KOPT-K1 (cell line): Measurements from ENCODE around the gene PAOX.
"Not testable (repeated sequence)": the region's sequence is repeated elsewhere in the genome, so short reads cannot be mapped to it uniquely, and the experiment has no call there.

Experiments used
- H3K27ac ChIP-seq: fragments of 200-600 bp; sonication (generic); 2 replicates; pipeline ENCODE4 v1.5.1; 2016; ENCODE audit warnings: antibody characterized with exemption, mild to moderate bottlenecking, low read depth, low read length; ENCODE audit not compliant: poor library complexity, severe bottlenecking
- H3K36me3 ChIP-seq: fragments of 200-600 bp; sonication (generic); 2 replicates; pipeline ENCODE4 v1.5.1; 2017; ENCODE audit warnings: antibody characterized with exemption, mild to moderate bottlenecking, low read length, moderate library complexity; ENCODE audit not compliant: insufficient read depth
- H3K9me3 ChIP-seq: fragments of 200-600 bp; sonication (generic); 2 replicates; pipeline ENCODE4 v1.5.1; 2017; ENCODE audit warnings: antibody characterized with exemption, low read length, mild to moderate bottlenecking; ENCODE audit not compliant: insufficient read depth, poor library complexity, severe bottlenecking

PAOX gene

DNA sequence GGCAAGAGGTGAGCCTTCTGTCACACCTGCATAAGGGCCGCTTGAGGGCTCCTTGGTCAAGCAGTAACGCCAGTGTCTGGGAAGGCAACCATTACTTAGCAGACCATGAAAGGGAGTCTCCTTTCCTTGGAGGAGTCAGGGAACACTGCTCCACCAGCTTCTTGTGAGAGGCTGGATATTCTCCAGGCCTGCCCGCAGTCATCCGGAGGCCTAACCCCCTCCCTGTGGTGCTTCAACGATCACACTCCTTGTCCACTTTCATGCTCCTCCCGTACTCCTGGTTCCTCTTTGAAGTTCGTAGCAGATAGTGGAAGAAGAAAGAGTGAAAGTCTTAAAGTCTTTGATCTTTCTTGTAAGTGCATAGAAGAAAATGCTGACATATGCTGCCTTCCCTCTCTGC is 11.6 kb upstream of the PAOX start:
- not testable (repeated sequence) for H3K9me3 ChIP-seq, H3K27ac ChIP-seq
- peaks cover 62% of the 10 kb centered on the region for H3K36me3 ChIP-seq

DNA sequence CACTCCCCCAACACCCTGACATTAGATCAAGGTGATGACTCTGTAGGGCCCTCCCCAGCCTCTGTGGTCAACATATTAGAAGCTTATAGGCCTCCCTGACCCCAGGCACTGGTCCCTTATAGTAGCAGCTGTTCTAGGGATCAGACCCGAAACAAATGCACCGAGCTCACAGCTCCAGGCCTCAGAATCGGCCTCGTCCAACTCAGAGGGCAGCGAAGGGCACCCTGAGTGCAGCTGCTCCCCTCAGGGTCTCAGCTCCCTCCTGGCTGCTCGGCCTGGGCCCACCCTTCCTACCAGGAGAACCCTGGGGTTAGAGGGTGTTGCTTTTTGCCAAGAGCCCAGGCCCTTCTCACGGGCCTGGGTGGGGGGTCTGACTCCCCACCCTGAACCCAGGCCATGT is 10.9 kb upstream of the PAOX start:
- peaks cover 55% of the 10 kb centered on the region for H3K36me3 ChIP-seq
- H3K27ac ChIP-seq, result no peak overlapping the region
- H3K9me3 ChIP-seq, result no peaks in the 10 kb centered on the region

DNA sequence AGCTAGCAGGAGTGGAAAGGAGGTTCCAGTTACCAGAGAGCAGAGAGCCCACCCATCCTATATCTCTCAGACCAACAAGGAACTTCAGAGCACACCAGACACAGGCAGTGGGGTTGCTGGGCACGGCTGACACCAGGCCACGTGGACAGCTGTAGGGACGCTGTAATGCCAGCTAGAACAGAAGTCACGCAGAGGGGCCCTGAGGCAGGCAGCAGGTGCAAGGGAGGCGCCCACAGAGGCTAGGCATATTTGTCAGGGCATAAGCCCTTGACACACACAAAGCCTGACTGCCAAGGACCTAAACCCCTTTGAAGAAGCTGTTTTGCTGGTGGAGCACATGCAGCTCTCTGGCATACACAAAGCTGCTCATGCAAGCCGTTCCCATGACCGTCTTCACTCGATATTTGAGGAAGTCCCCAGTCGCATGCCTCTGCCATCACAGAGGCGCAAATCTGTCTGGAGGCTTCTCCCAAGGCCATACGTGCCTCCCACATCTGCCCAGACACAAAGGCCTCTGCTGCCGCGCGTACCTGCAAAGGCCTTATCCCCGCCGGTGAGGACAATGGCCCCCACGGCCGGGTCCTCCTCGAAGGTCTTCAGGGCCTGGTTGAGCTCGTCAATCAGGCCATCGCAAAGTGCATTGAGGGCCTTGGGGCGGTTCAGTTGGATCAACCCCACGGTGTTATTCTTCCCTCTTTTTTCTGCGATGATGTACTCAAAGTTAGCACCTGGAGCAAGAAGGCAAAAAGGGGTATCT is 8.9 kb upstream of the PAOX start:
- Histone ChIP-seq H3K9me3 (no peaks in the 10 kb centered on the region), H3K36me3 (peaks cover 43% of the 10 kb centered on the region)

DNA sequence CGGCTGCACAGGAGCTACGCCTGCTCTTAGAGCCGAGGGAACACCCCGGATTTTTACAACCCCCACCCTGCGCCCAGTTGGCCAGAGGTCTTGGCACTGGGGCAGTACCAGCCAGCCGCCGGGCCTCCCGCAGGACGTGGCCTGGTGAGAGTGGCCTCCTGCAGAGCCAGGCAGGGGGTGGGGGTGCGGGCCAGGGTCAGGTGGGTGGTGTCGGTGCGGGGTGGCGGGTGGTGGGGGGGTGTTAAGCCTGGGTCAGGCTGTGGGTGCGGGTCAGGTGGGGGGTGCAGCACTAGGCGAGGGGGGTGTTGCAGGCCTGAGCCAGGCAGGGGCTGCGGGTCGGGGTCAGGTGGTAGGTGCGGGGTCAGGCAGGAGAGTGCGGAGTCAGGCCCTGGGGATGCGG is 6.6 kb upstream of the PAOX start:
- Histone ChIP-seq H3K9me3 (no peaks in the 10 kb centered on the region), H3K36me3 (peaks cover 25% of the 10 kb centered on the region), H3K27ac (no peak overlapping the region)

More for the DNA sequence above, 8.9 kb upstream of the PAOX start:
- H3K27ac ChIP-seq, result no peak overlapping the region

DNA sequence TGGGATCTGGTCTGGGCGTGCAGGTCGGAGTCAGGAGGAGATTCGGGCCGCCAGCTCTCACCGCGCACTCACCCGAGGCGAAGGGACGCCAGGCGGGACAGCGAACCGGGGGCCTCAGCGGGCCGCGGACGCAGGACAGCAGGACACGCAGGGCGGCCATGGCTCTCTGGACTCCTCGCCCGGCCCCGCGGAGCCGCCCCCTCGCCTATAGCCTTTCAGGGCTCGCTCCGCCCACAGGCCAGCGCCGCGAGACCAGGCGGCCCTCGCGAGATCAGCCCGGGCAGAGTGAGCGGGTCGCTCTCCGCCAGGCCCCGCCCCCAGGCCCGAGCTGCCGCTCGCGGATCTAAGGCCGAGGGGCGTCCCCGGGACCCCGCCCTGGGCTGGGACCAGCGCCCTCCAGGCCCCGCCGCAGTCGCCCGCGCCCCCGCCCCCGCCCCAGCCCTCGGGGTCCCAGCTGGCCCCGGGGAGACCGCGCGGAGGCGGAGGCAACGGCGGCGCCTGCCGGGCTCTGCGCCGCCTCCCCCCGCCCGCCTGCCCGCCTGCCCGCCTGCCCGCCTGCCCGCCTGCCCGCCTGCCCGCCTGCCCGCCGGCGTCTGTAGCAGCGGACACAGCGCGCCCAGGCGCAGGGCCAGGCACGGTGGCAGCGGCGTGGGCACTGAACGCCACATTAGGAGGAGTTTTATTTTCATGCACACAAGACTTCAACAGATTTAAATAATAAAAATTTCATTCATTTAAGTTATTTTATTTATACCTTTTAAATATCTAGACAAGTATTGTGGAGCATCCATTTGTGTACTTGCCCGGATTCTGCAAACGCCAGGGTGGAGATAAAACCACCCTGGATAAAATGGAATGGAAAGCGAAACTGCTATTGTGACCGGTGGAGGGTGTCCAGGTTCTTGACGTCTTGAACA is 5.6 kb upstream of the PAOX start, which contains the start of gene ECHS1:
Gene ECHS1 (minus strand): TSS at position 181 of the 917 bp plus-strand sequence. CDS start 21 bp downstream, at position 160.
- Histone ChIP-seq H3K9me3 (no peaks in the 10 kb centered on the region), H3K36me3 (peaks cover 19% of the 10 kb centered on the region), H3K27ac (peak within 1 kb of the TSS; percentile 57)

DNA sequence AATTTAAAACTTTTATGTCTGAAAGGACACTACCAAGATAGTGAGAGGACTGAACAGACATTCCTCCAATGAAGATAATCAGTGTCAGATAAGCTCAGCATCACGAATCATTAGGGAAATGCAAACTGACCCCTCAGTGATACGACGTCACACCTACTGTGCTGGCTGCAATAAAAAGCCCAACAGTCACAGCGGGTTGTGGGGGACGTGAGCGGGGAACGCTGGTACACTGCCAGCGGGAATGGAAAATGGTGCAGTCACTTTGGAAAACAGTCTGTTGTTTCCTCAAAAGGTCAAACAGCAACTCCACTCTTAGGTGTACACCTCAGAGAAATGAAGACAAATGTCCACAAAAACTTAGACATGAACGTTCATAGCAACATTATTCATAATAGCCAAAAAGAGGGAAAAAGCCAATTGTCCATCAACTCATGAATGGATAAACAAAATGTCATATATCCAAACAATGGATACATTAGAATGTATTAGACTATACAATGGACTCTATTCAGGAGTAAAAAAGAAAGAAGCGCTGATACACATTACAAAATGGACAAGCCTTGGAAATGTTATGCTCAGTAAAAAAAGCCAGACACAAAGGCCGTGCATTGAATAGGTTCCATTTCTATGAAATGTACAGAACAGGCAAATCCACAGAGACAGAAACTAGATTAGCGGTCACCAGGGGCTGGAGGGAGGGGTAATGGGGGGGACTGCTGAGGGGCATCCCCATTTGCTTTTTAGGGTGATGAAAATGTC is 3.5 kb upstream of the PAOX start:
- no peaks in the 10 kb centered on the region for H3K9me3 ChIP-seq
- no peaks in the 10 kb centered on the region for H3K36me3 ChIP-seq
- no peak overlapping the region for H3K27ac ChIP-seq

DNA sequence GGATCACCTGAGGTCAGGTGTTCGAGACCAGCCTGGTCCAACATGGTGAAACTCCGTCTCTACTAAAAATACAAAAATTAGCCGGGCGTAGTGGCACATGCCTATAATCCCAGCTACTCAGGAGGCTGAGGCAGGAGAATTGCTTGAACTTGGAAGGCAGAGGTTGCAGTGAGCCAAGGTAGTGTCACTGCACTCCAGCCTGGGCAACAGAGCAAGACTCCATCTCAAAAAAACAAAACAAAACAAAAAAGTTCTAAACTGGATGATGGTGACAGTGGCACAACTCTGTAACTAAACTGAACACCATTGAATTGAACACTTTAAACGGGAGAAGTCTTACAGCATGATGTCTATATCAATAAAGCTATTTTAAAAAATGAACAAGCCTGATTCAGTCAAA is 2.9 kb upstream of the PAOX start:
- not testable (repeated sequence) for H3K36me3 ChIP-seq, H3K27ac ChIP-seq, H3K9me3 ChIP-seq

DNA sequence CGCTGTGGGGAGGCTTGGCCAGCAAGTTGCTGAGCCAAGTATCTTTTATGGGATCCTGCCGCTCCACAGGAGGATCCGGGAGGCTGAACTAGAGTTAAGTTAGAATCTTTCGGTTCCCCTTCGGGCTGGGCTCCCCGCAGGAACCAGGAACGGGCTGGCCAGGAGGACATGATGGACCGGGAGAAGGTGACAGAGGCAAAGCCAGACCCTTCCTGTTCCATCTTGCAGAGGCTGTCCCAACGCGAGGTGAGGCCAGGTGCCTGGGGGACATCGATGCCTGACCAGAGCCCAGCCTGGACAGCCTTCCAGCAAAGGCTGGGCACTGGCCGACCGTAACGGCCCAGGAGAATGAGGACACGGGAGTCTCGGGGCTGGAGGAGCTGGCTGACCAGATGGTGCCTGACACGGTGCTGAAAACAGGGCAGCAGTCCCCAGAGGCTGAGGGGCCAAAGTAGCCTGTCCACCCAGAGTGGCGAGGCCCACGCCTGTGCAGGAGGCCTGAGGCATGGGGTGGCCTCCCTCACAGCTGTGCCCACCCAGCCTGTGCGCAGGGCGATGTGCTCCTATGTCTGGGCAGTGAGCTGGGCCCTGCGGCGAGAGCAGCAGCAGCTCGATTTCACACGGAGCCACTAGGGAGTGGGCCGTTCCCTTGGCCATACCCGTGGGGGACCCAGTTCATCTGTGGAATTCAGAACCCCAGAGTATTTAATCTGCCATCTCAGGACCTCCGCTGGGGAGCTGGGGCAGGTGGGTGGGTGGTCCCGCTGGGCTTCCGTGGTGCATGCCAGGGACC is 1.8 kb upstream of the PAOX start:
- H3K9me3 ChIP-seq, result no peaks in the 10 kb centered on the region
- no peak overlapping the region for H3K27ac ChIP-seq
- no peaks in the 10 kb centered on the region for H3K36me3 ChIP-seq

DNA sequence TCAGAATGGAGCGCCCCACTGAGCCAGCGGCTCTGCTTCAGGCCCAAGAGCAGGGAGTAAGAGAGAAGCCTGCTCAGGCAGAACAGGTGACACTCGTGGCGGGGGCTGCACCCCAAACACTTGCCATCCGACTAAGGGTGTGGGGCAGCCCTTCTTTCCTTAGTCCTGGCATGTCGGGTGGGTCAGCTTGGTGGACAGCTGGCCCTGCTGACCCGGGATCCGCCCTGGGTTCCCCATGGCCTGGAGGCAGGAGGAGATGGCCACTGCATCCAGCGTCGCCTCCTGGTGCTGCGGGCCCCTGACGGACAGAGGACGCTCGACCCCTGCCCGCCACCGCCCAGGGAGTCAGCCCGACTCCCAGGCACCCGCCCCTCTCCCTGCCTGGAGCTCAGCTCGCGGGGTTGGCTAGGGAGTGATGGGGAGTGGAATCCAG is 1.2 kb upstream of the PAOX start:
- Histone ChIP-seq H3K36me3 (no peaks in the 10 kb centered on the region), H3K27ac (no peak overlapping the region), H3K9me3 (no peaks in the 10 kb centered on the region)

DNA sequence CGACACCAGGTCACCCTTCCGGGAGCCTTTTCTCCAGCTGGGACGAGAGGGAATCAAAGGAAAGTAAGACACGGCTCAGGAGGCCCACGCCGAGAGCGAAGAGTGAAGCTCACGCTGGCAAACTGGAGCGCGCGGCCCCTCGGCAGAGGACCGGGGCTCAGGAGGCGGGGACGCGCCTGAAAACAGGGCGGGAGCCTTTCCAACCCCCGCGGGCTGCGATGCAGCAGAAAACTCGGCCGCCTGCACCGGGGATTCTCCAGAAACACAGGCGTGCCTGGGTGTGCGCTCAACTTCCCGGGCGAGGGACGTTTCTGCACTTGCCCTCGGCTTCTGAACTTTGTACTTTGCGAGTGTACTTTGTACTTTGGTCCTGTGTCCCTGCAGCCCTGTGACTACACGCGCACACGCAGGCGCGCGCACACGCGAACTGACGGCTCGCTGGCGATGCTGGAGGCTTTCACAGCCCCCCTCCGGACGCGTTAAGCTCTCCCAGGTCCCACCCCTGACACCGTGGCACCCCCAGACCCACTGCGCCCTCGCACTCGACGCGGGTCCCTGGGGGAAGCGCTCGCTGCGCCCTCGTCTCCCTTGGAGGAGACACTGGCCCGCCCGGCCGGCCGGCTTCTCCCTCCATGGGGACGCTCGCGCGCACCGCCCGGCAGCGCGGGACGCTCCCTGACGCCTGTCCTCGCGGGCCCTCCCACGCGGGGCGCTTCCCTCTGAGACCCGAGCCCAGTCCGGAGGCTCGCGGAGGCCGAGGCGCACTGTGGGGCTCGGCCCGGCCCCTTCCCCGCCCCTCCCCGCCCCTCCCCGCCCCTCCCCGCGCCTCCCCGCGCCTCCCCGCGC is 588 bp upstream of the PAOX start:
- Histone ChIP-seq H3K36me3 (no peaks in the 10 kb centered on the region), H3K9me3 (no peaks in the 10 kb centered on the region), H3K27ac (no peak overlapping the region)

DNA sequence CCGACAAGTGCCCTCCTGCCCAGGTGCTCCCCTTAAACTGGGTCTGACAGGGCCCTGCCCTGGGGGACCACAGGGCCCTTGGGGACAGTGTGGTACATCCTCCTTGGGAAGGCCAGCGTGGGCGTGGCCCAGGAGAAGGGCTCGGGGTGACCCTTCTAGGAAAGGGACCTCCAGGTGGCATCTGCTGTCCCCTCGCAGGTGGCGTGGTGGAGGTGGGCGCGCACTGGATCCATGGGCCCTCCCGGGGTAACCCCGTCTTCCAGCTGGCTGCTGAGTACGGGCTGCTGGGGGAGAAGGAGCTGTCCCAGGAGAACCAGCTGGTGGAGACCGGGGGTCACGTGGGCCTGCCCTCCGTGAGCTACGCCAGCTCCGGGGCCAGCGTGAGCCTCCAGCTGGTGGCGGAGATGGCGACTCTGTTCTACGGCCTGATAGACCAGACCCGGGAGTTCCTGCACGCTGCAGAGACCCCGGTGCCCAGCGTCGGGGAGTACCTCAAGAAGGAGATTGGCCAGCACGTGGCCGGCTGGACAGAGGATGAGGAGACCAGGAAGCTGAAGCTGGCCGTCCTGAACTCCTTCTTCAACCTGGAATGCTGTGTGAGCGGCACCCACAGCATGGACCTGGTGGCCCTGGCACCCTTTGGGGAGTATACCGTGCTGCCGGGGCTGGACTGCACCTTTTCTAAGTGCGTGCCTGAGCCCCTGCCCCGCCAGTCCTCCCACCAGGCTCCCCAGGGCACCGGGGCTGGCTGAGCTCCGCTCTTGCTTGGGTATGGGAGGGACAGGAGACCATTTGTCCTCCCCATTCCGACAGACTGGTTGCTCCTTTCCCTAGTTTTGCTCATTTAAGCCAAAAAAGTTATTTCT is 972 bp downstream of the PAOX start:
- H3K27ac ChIP-seq, result no peak overlapping the region

DNA sequence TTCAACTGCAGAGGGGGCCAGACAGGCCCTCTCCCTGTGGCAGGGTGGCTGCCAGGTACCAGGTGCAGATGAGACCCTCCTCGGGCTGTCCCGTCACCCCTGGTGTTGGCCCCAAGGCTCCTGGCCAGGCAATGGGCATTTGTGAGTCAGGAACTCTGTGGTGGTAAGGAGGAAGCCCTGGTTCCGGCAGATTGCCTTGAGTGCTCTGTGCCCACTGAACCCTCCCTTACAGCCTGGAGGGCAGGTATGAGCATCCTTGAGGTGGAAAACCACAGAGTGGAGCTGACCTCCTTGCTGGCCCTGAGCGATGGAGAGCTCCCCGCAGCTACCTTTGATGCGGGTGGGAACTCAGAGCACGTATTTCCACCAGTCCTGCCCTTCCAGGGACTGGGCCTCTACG is 2.0 kb downstream of the PAOX start:
- H3K27ac ChIP-seq, result no peak overlapping the region
- no peaks in the 10 kb centered on the region for H3K9me3 ChIP-seq
- no peaks in the 10 kb centered on the region for H3K36me3 ChIP-seq

More for the DNA sequence above, 972 bp downstream of the PAOX start:
- H3K9me3 ChIP-seq, result no peaks in the 10 kb centered on the region
- no peaks in the 10 kb centered on the region for H3K36me3 ChIP-seq

DNA sequence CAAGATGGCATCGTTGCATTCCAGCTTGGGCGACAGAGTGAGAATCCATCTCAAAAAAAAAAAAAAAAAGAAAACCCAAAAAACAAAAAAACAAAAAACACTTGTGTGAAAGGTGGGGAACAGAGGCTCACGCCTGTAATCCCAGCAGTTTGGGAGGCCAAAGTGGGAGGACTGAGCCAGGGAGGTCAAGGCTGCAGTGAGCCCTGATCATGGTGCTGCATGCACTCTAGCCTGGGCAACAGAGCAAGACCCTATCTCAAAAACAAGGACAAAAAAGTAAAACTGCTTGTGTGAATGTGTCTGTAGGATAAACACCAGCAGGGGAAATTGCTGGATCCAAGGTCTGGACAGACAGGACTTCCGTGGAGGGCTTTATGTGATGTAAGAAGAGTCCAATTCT is 4.5 kb downstream of the PAOX start:
- Histone ChIP-seq H3K27ac (no peak overlapping the region), H3K9me3 (no peaks in the 10 kb centered on the region), H3K36me3 (no peaks in the 10 kb centered on the region)
